Measurements from ENCODE around the gene BCL11A. TPM values are rescaled to one million over a fixed set of nuclear protein-coding genes. Genes with fewer than 3 reads are reported as not detected.

BCL11A gene
- total and polyA plus RNA-seq, 2 of the 13 experiments (the other 11 are each of a cell fraction or from before 2014, with no cell fraction given): not detected

GRCh38 chr2:60480089-60480773 is 73.2 kb downstream of the BCL11A start (continued):
- TF ChIP-seq HMGA1 (CRISPR knock-in tag; conservative IDR thresholded peaks at IDR 0.05): no peak
- no peak for TF ChIP-seq ISX (CRISPR knock-in tag; conservative IDR thresholded peaks at IDR 0.05)
- no peak for TF ChIP-seq TFDP2 (CRISPR knock-in tag; IDR thresholded peaks at IDR 0.05)
- TF ChIP-seq SP1 (IDR thresholded peaks at IDR 0.05): no peak
- TF ChIP-seq SP1 (CRISPR knock-in tag; IDR thresholded peaks at IDR 0.05): no peak
- TF ChIP-seq HNRNPK (IDR thresholded peaks at IDR 0.05; ENCODE audit: low read depth, low read length, poor library complexity, severe bottlenecking): no peak
- no peak for TF ChIP-seq JUNB (CRISPR knock-in tag; IDR thresholded peaks at IDR 0.05; ENCODE audit: borderline replicate concordance)
- peak; percentile 86 for TF ChIP-seq ZNF614 (CRISPR knock-in tag; IDR thresholded peaks at IDR 0.05; ENCODE audit: borderline replicate concordance)
- TF ChIP-seq ZNF616 (CRISPR knock-in tag; IDR thresholded peaks at IDR 0.05; ENCODE audit: low read depth): no peak
- TF ChIP-seq ZNF749 (CRISPR knock-in tag; IDR thresholded peaks at IDR 0.05; ENCODE audit: borderline replicate concordance): no peak; the same call in 1 of the 2 replicates
- TF ChIP-seq ZNF17 (CRISPR knock-in tag; IDR thresholded peaks at IDR 0.05): no peak
- TF ChIP-seq ZNF138 (CRISPR knock-in tag; IDR thresholded peaks at IDR 0.05; ENCODE audit: low read depth): no peak
- TF ChIP-seq ETV6 (CRISPR knock-in tag; conservative IDR thresholded peaks at IDR 0.05): no peak
- peak; percentile 55 for TF ChIP-seq ASH2L (IDR thresholded peaks at IDR 0.05; ENCODE audit: insufficient read length, low read depth, low read length)
- no peak for TF ChIP-seq ZNF891 (CRISPR knock-in tag; IDR thresholded peaks at IDR 0.05)
- no peak for TF ChIP-seq ZNF672 (CRISPR knock-in tag; IDR thresholded peaks at IDR 0.05)
- no peak for TF ChIP-seq ZIK1 (CRISPR knock-in tag; IDR thresholded peaks at IDR 0.05; ENCODE audit: borderline replicate concordance, low read depth)
- TF ChIP-seq NFE2L2 (IDR thresholded peaks at IDR 0.05; ENCODE audit: low read length): no peak
- TF ChIP-seq MEIS1 (CRISPR knock-in tag; IDR thresholded peaks at IDR 0.05; ENCODE audit: borderline replicate concordance): no peak
- TF ChIP-seq MYPOP (CRISPR knock-in tag; IDR thresholded peaks at IDR 0.05): no peak
- TF ChIP-seq GZF1 (CRISPR knock-in tag; IDR thresholded peaks at IDR 0.05): no peak
- TF ChIP-seq ZFP1 (CRISPR knock-in tag; IDR thresholded peaks at IDR 0.05): 0 out of 2 replicates have a peak, but pooled peaks have one; percentile 27
- no peak for TF ChIP-seq ZBTB37 (CRISPR knock-in tag; IDR thresholded peaks at IDR 0.05)
- TF ChIP-seq SRSF4 (IDR thresholded peaks at IDR 0.05; ENCODE audit: low read depth, low read length, poor library complexity, severe bottlenecking): no peak
- TF ChIP-seq KDM3A (CRISPR knock-in tag; IDR thresholded peaks at IDR 0.05; ENCODE audit: low read depth): no peak
- no peak for TF ChIP-seq E2F1 (CRISPR knock-in tag; IDR thresholded peaks at IDR 0.05)
- no peak for TF ChIP-seq ZNF883 (CRISPR knock-in tag; IDR thresholded peaks at IDR 0.05; ENCODE audit: not compliant biosample characterization)
- no peak for TF ChIP-seq WIZ (CRISPR knock-in tag; IDR thresholded peaks at IDR 0.05)

Data from HepG2 (cell line).